HL-60/S4 treated with retinoic acid at 250 ng/mL for 4 days and 3 days (cell line): ENCODE results near the gene ZNF655.
"Not testable (repeated sequence)": the region's sequence is repeated elsewhere in the genome, so short reads cannot be mapped to it uniquely, and the experiment has no call there.

Experiments
- in situ Hi-C: fragments of 300-500 bp; cut with MboI; formaldehyde crosslinking; loops from 2 replicates; pipeline ENCODE4 v1.7.0; 2022; ENCODE audit warnings: low sequenced_read_pairs

Gene ZNF655, protein sequence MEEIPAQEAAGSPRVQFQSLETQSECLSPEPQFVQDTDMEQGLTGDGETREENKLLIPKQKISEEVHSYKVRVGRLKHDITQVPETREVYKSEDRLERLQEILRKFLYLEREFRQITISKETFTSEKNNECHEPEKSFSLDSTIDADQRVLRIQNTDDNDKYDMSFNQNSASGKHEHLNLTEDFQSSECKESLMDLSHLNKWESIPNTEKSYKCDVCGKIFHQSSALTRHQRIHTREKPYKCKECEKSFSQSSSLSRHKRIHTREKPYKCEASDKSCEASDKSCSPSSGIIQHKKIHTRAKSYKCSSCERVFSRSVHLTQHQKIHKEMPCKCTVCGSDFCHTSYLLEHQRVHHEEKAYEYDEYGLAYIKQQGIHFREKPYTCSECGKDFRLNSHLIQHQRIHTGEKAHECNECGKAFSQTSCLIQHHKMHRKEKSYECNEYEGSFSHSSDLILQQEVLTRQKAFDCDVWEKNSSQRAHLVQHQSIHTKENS

DNA sequence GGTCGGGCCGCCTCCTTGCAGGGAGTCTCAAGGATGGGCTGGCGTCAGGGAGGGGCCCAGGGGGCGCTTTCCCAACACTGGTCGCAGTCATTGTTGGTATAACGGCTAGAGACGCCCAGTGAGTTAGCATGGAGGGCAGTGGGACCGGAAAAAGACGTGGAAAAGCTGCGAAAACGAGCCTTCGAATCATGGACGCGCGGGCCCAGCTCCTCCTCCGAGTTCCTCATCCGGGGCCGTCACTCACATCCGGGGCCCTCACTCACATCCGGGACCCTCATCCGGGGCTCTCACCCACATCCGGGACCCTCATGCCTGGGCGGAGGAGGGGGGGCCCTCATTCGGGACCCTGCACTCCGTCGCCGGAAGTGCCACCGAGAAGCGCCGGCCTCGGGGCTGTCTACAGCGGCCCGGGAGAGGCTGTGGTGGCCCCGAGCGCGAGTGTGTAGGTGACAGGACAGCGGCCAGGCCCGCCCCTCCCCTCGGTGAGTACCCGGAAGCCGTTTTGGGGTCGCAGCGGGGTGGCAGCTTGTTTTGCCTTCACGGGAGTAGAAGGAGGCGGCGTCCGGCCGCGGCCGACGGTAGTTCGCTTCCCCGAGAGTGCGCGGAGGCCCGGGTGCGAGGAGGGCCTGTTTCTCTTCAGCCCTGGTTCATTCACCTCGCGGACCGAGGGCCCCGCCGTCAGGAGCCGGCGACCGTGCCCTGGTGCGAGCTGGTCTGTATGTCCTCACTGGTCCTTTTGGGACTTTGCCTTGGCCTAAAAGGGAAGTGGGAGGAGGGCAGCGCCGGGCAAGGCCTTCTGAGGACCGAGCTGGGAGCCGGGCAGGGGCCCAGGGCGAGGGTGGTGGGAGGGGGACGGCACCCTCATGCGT, at the start of gene ZNF655:
Gene ZNF655, plus strand, starts transcription at position 337 of the 869 bp plus-strand sequence. CDS start 1,918 bp downstream, outside the sequence.
- in situ Hi-C loops = no loop called here

DNA sequence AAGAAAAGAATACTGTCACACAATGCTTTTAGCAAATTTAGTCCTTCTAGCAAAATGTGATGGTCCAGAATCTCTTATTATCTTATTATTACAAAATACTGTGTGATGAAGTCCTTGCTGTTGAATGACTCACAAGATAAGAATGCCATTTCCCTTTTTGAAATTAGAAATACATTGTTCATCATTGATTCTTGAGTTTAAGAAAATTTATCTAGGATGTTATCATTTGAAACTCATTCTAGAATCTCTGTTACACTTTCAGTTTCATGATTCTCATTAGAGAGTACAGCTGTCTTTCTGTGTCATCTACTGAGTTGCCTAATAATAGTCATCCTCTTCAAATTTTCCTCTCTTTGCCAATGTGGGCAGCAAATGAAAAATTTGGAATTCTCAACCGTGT, 44.4 kb upstream of the ZNF655 start:
- in situ Hi-C loops = no loop called here

DNA sequence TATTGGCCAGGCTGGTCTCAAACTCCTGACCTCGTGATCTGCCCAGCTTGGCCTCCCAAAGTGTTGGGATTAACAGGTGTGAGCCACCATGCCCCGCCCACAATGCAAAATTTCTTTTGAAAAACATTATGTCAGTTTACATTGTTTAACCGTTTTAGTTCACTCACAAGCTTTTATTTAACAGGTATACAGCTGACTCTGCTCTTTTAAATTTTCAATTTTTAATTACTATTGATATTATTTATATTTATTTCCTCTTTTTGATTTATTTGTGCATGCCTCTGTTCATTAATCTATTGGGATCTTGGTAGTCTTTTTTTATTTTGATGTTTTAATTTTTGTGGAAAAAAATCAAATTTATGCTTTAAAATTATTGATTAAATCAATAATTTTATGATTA, 37.0 kb upstream of the ZNF655 start:
- in situ Hi-C loops = no loop called here

DNA sequence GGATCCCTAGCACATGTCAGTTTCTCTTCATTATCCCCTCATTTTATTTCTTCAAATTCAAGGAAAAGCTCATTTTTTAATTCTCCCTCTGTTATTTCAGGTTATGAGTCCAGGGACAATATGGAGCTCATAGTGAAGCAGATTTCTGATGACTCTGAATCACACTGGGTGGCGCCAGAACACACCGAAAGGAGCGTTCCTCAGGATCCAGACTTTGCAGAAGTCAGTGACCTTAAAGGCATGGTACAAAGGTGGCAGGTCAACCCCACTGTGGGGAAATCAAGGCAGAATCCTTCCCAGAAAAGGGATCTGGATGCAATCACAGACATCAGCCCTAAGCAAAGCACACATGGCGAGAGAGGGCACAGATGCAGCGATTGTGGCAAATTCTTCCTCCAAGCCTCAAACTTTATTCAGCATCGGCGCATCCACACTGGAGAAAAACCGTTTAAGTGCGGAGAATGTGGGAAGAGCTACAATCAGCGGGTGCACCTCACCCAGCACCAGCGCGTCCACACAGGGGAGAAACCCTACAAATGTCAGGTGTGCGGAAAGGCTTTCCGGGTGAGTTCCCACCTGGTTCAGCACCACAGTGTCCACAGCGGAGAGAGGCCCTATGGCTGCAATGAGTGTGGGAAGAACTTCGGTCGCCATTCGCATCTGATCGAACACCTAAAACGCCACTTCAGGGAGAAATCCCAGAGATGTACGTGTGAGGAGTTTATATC, 32.6 kb upstream of the ZNF655 start:
- in situ Hi-C loops = no loop called here

DNA sequence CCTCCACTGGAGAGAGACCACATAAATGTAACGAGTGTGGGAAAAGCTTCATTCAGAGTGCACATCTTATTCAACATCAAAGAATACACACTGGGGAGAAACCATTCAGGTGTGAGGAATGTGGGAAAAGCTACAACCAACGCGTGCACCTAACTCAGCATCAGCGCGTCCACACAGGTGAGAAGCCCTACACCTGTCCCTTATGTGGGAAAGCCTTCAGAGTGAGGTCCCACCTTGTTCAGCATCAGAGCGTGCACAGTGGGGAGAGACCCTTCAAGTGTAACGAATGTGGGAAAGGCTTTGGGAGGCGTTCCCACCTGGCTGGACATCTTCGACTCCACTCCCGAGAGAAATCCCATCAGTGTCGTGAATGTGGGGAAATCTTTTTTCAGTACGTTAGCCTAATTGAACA, 27.1 kb upstream of the ZNF655 start:
- in situ Hi-C loops = no loop called here

DNA sequence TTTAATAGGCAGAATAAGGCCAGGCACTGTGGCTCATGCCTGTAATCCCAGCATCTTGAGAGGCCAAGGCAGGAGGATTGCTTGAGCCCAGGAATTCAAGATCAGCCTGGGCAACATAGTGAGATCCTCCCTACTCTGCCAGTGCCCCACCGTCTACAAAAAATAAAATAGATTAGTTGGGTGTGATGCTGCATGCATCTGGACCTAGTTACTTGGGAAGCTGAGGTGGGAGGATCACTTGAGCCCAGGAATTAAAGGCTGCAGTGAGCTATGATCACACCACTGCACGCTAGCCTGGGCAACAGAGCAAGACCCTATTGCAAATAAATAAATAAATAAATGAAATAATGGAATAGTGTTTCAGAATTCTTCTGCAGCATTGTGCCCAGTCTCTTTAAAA, 22.8 kb upstream of the ZNF655 start:
- in situ Hi-C loops = no loop called here

DNA sequence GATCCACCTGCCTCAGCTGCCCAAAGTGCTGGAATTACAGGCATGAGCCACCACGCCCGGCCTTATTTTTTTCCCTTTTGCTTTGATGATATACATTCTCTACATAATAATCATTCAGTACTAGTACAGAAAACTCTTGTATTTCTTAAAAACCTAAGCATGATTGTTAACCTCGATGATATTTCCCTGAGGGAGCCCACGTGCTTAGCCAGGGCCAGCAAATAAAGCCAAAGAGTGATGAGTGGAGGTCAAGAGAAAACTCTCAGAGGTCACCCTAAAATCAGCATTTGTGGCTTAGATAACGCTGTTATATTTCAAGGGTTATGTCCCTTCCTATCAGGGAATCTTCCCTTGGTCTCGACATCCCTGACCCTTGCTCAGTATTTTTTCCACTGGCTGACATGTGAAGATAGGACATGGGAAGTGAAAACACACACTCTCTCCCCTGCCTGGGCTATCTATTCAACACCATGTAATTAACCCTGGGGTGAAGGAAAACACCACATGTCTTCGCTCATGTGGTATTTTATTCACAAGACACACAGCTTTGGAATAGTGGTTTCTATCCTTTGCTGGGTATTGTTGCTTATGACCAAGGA, 19.1 kb upstream of the ZNF655 start:
- in situ Hi-C loops = no loop called here

DNA sequence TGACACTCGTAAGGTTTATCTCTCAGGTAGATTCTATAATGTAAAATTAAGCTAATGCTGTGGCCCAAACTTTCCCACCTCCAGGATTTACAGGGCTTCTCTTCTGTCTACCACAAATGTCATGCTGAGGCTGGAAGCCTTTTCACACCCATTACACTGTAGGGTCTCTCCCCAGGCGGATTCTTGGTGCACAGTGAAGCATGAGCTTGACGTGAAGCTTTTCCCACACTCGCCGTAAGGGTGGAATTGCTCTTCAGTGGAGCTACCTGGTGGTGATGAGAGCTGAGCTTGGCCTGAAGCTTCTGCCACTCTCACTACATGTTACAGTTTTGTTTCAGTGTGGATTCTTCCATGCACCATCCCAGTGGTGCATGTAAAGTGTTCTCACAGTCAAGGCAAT, 17.9 kb upstream of the ZNF655 start:
- in situ Hi-C loops = no loop called here

DNA sequence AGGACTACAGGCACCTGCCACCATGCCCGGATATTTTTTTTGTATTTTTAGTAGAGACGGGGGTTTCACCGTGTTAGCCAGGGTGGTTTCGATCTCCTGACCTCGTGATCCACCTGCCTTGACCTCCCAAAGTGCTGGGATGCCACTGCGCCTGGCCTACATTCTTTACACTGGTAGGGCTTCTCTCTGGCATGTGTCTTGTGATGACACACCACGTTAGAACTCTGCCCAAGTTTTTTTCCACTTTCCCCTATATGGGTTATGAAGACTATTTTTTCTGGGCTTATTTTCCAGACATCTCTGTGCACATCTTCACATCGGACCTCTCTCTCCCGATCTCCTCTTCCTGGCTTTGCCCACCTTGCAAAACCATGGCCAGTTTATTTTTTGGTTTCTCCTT, 17.2 kb upstream of the ZNF655 start:
- in situ Hi-C loops = no loop called here

DNA sequence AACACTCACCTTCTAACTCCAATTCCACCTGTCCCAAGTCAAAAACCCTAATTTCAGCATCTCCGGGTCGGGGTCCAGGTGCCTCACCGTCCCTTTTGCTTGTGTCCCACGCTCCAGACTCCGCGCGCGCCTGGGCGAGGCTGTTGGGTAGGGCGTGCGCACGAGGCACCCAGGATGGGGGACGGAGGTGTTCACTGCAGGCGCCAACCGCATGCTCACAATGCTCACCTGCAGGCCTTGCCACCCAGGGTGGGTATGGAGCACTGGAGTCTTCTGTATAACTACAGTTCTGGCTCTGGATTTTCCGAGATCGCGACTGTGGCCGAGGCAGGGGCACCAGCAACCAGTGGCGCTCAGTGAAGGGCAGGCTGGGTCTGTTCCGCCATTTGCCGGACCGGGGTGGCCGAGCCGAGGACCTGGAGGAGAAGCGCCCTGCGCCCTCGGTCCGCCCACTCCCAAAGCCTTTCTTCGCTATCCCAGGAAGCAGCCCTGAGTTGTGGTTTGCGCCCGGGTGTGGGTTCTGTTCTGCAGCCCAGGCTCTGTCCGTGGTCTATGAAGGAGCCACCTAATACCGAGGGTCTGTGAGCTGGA, 15.3 kb upstream of the ZNF655 start:
- in situ Hi-C loops = no loop called here

DNA sequence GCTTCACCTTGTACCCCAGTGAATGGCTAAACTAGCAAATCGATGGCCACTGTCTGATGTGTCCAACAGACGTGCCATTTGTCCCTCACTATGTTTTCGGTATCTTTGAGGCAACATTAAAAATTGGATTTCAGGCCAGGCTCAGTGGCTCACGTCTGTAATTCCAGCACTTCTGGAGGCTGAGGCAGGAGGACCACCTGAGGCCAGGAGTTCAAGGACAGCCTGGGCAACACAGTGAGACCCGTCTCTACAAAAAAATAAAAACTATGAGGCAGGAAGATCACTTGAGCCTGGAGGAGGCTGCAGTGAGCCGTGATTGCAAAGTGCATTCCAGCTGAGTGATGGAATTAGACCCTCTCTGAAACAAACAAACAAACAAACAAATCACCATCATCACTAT, 14.5 kb upstream of the ZNF655 start:
- in situ Hi-C loops = no loop called here

DNA sequence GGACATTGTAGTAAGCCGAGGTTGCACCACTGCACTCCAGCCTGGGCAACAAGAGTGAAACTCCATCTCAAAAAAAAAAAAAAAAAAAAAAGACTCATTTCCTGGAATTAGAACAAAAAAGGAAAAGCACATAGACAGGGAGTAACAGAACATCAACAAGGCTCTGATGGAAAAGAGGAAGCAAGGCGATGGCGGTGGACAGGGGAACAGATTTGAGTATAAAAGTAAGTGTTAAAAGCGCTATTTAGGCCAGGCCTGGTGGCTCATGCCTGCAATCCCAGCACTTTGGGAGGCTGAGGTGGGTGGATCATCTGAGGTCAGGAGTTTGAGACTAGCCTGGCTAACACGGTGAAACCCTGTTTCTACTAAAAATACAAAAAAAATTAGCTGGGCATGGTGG, 13.1 kb upstream of the ZNF655 start:
- in situ Hi-C loops = not testable (repeated sequence)

DNA sequence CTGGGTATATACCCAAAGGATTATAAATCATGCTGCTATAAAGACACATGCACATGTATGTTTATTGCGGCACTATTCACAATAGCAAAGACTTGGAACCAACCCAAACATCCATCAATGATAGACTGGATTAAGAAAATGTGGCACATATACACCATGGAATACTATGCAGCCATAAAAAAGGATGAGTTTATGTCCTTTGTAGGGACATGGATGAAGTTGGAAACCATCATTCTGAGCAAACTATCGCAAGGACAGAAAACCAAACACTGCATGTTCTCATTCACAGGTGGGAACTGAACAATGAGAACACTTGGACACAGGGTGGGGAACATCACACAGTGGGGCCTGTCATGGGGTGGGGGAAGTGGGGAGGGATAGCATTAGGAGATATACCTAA, 8.9 kb upstream of the ZNF655 start:
- in situ Hi-C loops = not testable (repeated sequence)

DNA sequence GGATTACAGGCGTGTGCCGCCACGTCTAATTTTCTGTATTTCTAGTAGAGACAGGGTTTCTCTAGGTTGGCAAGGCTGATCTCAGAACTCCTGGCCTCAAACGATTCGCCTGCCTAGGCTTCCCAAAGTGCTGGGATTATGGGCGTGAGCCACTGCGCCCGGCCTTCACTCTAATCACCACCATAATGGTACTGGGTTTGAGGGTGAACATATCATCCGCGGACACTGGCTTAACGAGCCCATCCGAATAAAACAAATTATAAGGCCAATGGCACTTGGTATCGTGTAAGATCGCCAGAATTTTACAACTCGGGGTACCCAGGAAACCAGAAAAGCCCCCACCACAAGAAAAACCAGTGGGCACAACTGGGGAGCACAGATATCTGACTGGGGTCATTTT, 7.1 kb upstream of the ZNF655 start:
- in situ Hi-C loops = no loop called here

DNA sequence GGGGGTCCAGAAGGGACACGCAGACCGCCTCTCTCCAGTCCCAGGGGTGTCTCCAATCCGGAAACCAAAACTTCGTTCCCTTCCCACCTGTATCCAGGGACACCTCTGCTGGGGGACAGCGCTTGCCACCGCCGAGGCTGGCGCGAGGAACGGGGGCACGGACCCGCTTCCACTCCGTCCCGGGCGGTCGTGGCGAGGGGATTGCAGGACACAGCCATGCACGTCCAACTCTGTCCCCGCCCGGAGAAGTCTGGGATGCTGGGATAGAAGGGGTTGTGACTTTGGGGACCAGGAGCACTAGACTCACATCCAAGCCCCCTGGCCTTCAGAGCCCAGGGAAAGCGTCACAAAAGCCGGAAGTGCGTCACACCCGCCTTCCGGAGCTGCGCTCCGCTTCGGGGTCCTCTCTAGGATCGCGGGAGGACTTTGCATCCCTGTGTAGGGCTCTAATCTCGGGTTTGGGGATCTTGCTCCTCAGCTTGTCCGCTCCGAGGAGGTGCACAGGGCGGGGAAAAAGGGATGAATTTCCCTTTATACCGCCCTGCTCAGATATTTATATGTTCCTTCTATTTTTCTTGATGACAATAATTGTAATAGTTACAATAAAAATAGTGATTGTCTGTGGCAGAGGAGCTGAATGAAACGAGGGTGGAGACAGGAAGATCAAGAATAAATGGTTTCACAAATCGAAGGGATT, 6.5 kb upstream of the ZNF655 start, which contains the start of gene FAM200A:
Gene FAM200A, minus strand, starts transcription at position 348 of the 697 bp plus-strand sequence. CDS start 3,707 bp downstream, outside the sequence.
- in situ Hi-C loops = no loop called here

DNA sequence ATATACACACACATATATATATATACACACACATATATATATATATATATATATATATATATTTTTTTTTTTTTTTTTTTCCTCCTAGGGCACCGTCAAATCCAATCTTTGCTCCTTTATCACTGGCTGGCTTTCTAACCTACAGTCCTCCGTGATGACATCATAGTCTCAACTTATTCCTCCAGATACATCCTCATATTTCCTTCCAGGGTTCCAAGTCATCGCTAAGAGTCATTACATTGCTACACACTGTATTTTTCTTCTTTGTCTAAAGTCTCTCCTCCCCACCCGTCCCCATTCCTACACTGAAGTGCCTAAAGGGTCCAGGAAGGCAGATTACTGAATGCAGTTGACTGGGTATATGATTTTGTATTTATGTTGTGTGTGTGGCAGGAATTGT, 5.4 kb upstream of the ZNF655 start:
- in situ Hi-C loops = no loop called here

DNA sequence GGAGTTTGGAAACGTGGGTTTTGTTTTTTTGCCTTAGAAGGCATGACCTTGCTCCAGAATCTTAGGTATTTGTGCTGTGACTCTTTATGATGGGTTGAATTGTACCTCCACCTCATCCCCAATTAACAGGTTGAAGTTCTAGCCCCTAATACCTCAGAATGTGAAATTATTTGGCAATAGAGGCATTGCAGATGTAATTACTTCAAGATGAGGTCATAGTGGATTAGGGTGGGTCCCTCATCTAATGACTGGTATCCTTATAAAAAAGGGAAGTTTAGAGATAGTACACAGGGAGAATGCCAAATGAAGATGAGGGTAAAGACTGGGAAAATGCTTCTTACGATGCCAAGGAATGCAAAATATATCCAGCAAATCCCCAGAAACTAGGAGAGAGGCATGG, 3.5 kb upstream of the ZNF655 start:
- in situ Hi-C loops = no loop called here

DNA sequence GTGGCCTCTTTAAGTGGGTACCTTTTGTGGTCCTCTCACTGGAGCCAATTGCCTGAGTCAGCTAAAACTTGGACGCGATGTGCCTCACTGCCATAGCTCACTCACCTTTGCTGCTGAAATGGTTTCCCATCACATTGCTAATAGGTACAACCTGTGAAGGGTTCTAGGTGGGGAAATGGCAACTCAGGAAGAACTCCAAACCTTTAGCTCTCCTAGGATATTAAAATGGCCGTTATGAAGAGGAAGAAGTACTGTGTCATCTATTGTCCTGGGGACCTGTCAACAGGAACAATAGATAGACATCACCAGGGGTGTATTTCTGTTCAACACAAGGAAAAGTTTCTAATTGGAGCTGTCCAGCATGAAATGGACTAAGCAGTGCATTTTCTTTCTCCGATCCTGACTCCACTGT, 1.2 kb upstream of the ZNF655 start:
- in situ Hi-C loops = no loop called here

DNA sequence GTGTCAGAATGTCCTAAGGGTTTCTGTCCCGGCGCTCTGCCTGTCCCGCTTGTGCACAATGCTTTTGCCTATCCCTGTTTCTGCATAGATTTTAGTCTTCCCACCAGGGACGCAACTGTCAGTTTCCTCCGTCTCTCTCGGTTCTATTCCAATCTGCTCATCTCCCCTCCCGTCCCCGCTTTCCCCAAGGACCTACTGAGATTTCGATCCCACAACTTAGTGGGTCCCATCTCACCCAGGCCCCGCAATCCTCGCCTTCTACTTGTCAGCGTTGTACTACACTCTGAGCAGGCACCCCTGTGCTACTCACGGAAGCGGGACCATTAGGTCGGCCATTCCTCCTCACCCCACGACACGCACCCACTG, 519 bp upstream of the ZNF655 start:
- in situ Hi-C loops = no loop called here
